Loucy (cell line): ENCODE data around the gene GPR135.

Source experiments
- CTCF ChIP-seq: fragments of 200-600 bp; sonication (generic); conservative IDR thresholded peaks from 2 replicates; pipeline ENCODE4 v1.5.1; 2014; ENCODE audit warnings: mild to moderate bottlenecking, antibody characterized with exemption, low read length
- EZH2phosphoT487 ChIP-seq: fragments of 200-600 bp; IDR thresholded peaks from 2 replicates; pipeline ENCODE4 v1.6.1; 2018; ENCODE audit warnings: antibody characterized with exemption, mild to moderate bottlenecking, moderate library complexity, borderline replicate concordance

GRCh38 chr14:59455411-59455810, 9.8 kb downstream of the GPR135 start:
- TF ChIP-seq CTCF (no peak), EZH2phosphoT487 (no peak)
